PFSK-1 (cell line): ENCODE results near the gene SLN.

Experiments used
- FOXP2 ChIP-seq: optimal IDR thresholded peaks from 2 replicates; pipeline ENCODE3; 2011; ENCODE audit warnings: borderline replicate concordance, control low read depth, inconsistent platforms; ENCODE audit not compliant: insufficient read depth; ENCODE audit errors: extremely low read length, extremely low read depth
- POLR2AphosphoS5 ChIP-seq: IDR thresholded peaks from 2 replicates; pipeline ENCODE4 v1.6.1; 2012; ENCODE audit warnings: low read depth, mild to moderate bottlenecking, control low read depth, low read length, moderate library complexity
- SIN3A ChIP-seq: IDR thresholded peaks from 2 replicates; pipeline ENCODE4 v1.6.1; 2012; ENCODE audit warnings: mild to moderate bottlenecking, low read length, moderate library complexity, borderline replicate concordance; ENCODE audit not compliant: insufficient read depth
- TAF1 ChIP-seq: IDR thresholded peaks from 2 replicates; pipeline ENCODE4 v1.6.1; 2012; ENCODE audit warnings: low read length, control low read depth, borderline replicate concordance; ENCODE audit not compliant: insufficient read depth
- TF ChIP-seq, protein P1 (sequence below), 2 experiments: IDR thresholded peaks; 2 replicates each; pipeline versions ENCODE4 v1.6.1 to v1.8.0; 2011 to 2012; ENCODE audit warnings: low read depth in 2 of 2, low read length in 2 of 2, control low read depth in 1 of 2, inconsistent platforms in 1 of 2, mild to moderate bottlenecking in 1 of 2, moderate library complexity in 1 of 2; ENCODE audit not compliant: insufficient read depth in 1 of 2

SLN gene

DNA sequence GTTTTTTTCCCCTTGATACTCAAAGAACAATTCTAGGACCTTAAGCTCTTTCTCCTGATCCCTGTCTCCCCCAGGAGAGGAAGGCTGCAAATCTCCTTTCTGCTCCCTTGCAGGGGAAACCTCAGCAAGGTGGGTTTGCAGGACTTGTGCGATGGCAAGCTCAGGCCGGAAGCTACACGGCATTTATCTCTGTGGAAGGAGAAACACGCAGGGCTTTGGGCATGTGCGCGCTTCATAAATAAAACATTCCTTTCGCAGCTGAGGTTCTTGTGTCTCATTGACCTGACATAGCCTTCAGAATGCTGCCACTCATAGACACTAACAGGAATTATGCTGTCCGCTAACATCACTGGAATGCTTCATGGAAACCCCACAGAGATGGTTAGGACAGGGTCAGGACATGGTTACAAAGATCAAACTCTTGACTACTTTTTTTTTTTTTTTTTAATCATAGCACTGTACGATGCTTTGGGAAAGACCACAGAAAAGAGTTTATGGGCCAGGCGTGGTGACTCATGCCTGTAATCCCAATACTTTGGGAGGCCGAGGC lies 42.6 kb downstream of the SLN start:
- TF ChIP-seq TAF1 (no peak), SIN3A (no peak), POLR2AphosphoS5 (no peak), FOXP2 (no peak)
- TF ChIP-seq, protein P1, sequence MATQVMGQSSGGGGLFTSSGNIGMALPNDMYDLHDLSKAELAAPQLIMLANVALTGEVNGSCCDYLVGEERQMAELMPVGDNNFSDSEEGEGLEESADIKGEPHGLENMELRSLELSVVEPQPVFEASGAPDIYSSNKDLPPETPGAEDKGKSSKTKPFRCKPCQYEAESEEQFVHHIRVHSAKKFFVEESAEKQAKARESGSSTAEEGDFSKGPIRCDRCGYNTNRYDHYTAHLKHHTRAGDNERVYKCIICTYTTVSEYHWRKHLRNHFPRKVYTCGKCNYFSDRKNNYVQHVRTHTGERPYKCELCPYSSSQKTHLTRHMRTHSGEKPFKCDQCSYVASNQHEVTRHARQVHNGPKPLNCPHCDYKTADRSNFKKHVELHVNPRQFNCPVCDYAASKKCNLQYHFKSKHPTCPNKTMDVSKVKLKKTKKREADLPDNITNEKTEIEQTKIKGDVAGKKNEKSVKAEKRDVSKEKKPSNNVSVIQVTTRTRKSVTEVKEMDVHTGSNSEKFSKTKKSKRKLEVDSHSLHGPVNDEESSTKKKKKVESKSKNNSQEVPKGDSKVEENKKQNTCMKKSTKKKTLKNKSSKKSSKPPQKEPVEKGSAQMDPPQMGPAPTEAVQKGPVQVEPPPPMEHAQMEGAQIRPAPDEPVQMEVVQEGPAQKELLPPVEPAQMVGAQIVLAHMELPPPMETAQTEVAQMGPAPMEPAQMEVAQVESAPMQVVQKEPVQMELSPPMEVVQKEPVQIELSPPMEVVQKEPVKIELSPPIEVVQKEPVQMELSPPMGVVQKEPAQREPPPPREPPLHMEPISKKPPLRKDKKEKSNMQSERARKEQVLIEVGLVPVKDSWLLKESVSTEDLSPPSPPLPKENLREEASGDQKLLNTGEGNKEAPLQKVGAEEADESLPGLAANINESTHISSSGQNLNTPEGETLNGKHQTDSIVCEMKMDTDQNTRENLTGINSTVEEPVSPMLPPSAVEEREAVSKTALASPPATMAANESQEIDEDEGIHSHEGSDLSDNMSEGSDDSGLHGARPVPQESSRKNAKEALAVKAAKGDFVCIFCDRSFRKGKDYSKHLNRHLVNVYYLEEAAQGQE (IDR thresholded peaks at IDR 0.05; ENCODE audit: insufficient read depth in 1 of 2, low read depth in 2 of 2, low read length in 2 of 2), result no peak

DNA sequence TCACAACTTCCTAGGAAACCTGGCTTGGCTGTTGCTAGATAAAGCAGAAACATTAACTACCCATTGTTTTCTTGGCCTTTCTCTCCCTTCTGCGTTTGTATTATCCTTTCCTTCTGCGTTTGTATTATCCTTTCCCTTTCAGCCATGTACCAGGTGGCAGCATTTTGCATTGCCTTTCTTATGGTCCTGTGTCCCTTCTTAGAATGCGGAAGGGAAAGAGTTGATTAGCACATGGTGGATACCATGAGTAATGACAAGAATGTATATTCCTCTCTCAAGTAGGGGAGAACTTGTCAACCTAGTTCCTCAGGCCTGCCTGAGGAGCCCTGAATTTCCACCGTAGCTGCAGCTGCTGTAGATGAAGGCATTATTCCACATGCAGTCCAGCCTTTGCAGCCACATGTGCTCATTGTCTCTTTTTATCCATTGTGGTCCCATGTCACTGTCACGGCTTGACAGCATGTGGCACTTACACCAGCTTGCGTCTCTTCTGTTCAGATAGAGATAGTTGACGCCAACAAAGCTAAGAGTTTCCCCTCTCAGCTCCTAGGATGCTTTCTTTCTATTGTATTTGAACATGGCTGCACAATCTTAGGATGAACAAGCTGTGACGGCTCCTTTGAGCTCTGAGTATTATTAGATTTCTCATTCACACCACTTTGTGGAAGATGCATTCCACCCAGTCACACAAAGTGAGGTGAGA lies 44.8 kb downstream of the SLN start:
- TF ChIP-seq, protein P1 (IDR thresholded peaks at IDR 0.05; ENCODE audit: insufficient read depth in 1 of 2, low read depth in 2 of 2, low read length in 2 of 2), result no peak
- no peak for TF ChIP-seq FOXP2
- no peak for TF ChIP-seq POLR2AphosphoS5
- TF ChIP-seq TAF1, result no peak
- TF ChIP-seq SIN3A, result no peak

DNA sequence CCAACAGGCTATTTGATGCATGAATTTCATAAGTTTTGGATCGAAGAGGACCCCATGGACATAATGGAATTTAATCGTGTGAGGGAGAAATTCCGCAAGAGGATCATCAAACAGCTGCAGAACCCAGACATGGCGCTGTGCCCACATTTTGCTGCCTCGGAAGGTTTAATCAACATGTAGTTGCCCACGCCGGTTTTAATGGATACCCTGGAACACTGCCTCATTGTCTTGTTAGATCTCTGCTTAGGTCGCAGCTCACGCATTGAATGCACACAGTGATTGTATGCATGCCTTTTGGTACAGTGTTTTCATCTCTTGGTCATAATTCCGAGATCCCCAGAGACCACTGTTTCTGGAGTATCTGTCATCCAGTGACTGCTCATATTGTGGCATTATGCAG lies 46.8 kb downstream of the SLN start:
- no peak for TF ChIP-seq POLR2AphosphoS5
- no peak for TF ChIP-seq TAF1
- TF ChIP-seq, protein P1 (IDR thresholded peaks at IDR 0.05; ENCODE audit: insufficient read depth in 1 of 2, low read depth in 2 of 2, low read length in 2 of 2), result no peak
- no peak for TF ChIP-seq FOXP2
- no peak for TF ChIP-seq SIN3A

DNA sequence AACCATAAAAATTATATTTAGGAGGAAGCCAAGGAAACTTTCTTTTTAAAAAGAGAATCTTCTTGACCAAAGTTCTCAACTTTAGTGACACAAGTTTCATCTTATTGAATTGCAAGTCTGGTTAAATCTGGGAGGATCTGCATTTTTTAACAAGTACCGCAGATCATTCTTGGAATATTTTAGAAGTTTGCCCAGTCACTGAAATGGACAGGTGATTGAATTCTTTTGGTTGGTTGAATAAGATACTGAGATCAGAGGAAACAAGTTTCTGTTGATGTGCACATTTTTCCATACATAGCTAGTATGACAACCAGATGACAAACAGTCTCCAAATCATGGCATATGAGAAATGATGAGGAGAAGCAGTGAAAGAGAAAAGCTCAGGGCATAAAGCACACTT lies 50.2 kb downstream of the SLN start:
- TF ChIP-seq POLR2AphosphoS5 (no peak), SIN3A (no peak), FOXP2 (no peak), TAF1 (no peak)
- TF ChIP-seq, protein P1 (IDR thresholded peaks at IDR 0.05; ENCODE audit: insufficient read depth in 1 of 2, low read depth in 2 of 2, low read length in 2 of 2), result no peak
